ENCODE results near the gene MYOF.
A peak's percentile ranks its signal among the peaks of the same experiment; 100 is the strongest.
"Not testable (repeated sequence)": the region's sequence is repeated elsewhere in the genome, so short reads cannot be mapped to it uniquely, and the experiment has no call there.

MYOF gene

GRCh38 chr10:93437086-93437945 is 44.8 kb downstream of the MYOF start:
- peak overlapping the region; percentile 26 for H3K4me3 ChIP-seq (ENCODE audit: low read depth, low read length)
- peak; percentile 98 for DNase-seq (ENCODE audit: low read depth)

- DNase-seq (ENCODE audit: low read depth): peak; percentile 94
- peak overlapping the region; percentile 26 for H3K4me3 ChIP-seq (ENCODE audit: low read depth, low read length)
Measured at GRCh38 chr10:93436591-93437085, 45.5 kb downstream of the MYOF start.

GRCh38 chr10:93435621-93436397 is 46.3 kb downstream of the MYOF start:
- DNase-seq (ENCODE audit: low read depth): peak; percentile 57
- H3K4me3 ChIP-seq (ENCODE audit: low read depth, low read length): no peak overlapping the region

GRCh38 chr10:93434991-93435491 is 47.1 kb downstream of the MYOF start:
- H3K4me3 ChIP-seq (ENCODE audit: low read depth, low read length): no peak overlapping the region
- DNase-seq (ENCODE audit: low read depth): no peak

- no peak for DNase-seq (ENCODE audit: low read depth)
- no peak overlapping the region for H3K4me3 ChIP-seq (ENCODE audit: low read depth, low read length)
Measured at GRCh38 chr10:93431361-93431760, 50.8 kb downstream of the MYOF start.

- no peak overlapping the region for H3K4me3 ChIP-seq (ENCODE audit: low read depth, low read length)
- DNase-seq (ENCODE audit: low read depth): no peak
Measured at GRCh38 chr10:93425861-93426260, 56.3 kb downstream of the MYOF start.

GRCh38 chr10:93422118-93422517 is 60.0 kb downstream of the MYOF start:
- no peak for DNase-seq (ENCODE audit: low read depth)
- no peak overlapping the region for H3K4me3 ChIP-seq (ENCODE audit: low read depth, low read length)

GRCh38 chr10:93420944-93421825 is 60.9 kb downstream of the MYOF start:
- no peak overlapping the region for H3K4me3 ChIP-seq (ENCODE audit: low read depth, low read length)
- no peak for DNase-seq (ENCODE audit: low read depth)

GRCh38 chr10:93420091-93420490 is 62.0 kb downstream of the MYOF start:
- no peak overlapping the region for H3K4me3 ChIP-seq (ENCODE audit: low read depth, low read length)
- no peak for DNase-seq (ENCODE audit: low read depth)

GRCh38 chr10:93419016-93419415 is 63.1 kb downstream of the MYOF start:
- DNase-seq (ENCODE audit: low read depth); H3K4me3 ChIP-seq (ENCODE audit: low read depth, low read length): not testable (repeated sequence)

GRCh38 chr10:93417921-93418320 is 64.2 kb downstream of the MYOF start:
- H3K4me3 ChIP-seq (ENCODE audit: low read depth, low read length): no peak overlapping the region
- DNase-seq (ENCODE audit: low read depth): no peak

GRCh38 chr10:93417266-93417665 is 64.9 kb downstream of the MYOF start:
- H3K4me3 ChIP-seq (ENCODE audit: low read depth, low read length): no peak overlapping the region
- no peak for DNase-seq (ENCODE audit: low read depth)

GRCh38 chr10:93416824-93417223 is 65.3 kb downstream of the MYOF start:
- DNase-seq (ENCODE audit: low read depth): no peak
- H3K4me3 ChIP-seq (ENCODE audit: low read depth, low read length): no peak overlapping the region

GRCh38 chr10:93415693-93416092 is 66.4 kb downstream of the MYOF start:
- no peak for DNase-seq (ENCODE audit: low read depth)
- H3K4me3 ChIP-seq (ENCODE audit: low read depth, low read length): no peak overlapping the region

- no peak for DNase-seq (ENCODE audit: low read depth)
- H3K4me3 ChIP-seq (ENCODE audit: low read depth, low read length): no peak overlapping the region
Measured at GRCh38 chr10:93413252-93413689, 68.9 kb downstream of the MYOF start.

GRCh38 chr10:93412801-93413200 is 69.3 kb downstream of the MYOF start:
- H3K4me3 ChIP-seq (ENCODE audit: low read depth, low read length): no peak overlapping the region

GRCh38 chr10:93410697-93411348 is 71.3 kb downstream of the MYOF start:
- no peak for DNase-seq (ENCODE audit: low read depth)
- H3K4me3 ChIP-seq (ENCODE audit: low read depth, low read length): no peak overlapping the region

More at GRCh38 chr10:93412801-93413200, 69.3 kb downstream of the MYOF start:
- DNase-seq (ENCODE audit: low read depth): no peak

GRCh38 chr10:93408783-93409182 is 73.4 kb downstream of the MYOF start:
- H3K4me3 ChIP-seq (ENCODE audit: low read depth, low read length): no peak overlapping the region
- no peak for DNase-seq (ENCODE audit: low read depth)

All from skeletal muscle cell (primary cell).